Lung (tissue), 12 donors: ENCODE measurements around the gene VWCE. TPM values are rescaled to one million over a fixed set of nuclear protein-coding genes. Genes with fewer than 3 reads are reported as not detected.

Experiments
- ATAC-seq: fragments of 200-7000 bp; cut with Tn5 transposase; one replicate; pipeline ENCODE4 v1.9.1; 2020; ENCODE audit warnings: moderate number of reproducible peaks; ENCODE audit not compliant: insufficient read depth, low FRiP score
- DNase-seq, 3 donors: peaks; one replicate each; pipeline ENCODE4 v3.0.0-alpha.2; 2013 to 2017
- H3K27ac ChIP-seq, 2 donors: one replicate each; pipeline ENCODE4 v1.5.1; 2013; ENCODE audit warnings: mild to moderate bottlenecking in 2 of 2, moderate library complexity in 2 of 2, control low read depth in 1 of 2, inconsistent platforms in 1 of 2, low read depth in 1 of 2, low read length in 1 of 2
- H3K27me3 ChIP-seq, 3 donors: one replicate each; pipeline ENCODE4 v1.5.1; 2013; ENCODE audit warnings: low read length in 2 of 3; ENCODE audit not compliant: control insufficient read depth in 3 of 3, insufficient read depth in 3 of 3
- H3K36me3 ChIP-seq, 4 donors: one replicate each; pipeline ENCODE4 v1.5.1; 2013; ENCODE audit warnings: low read length in 4 of 4, mild to moderate bottlenecking in 1 of 4, moderate library complexity in 1 of 4; ENCODE audit not compliant: control insufficient read depth in 4 of 4, insufficient read depth in 4 of 4
- H3K4me1 ChIP-seq, 5 donors: one replicate each; pipeline ENCODE4 v1.5.1; 2013; ENCODE audit warnings: low read length in 5 of 5, mild to moderate bottlenecking in 2 of 5, moderate library complexity in 1 of 5; ENCODE audit not compliant: control insufficient read depth in 5 of 5, insufficient read depth in 5 of 5
- H3K4me3 ChIP-seq: one replicate; pipeline ENCODE4 v1.5.1; 2013; ENCODE audit warnings: mild to moderate bottlenecking, control low read depth, moderate library complexity
- H3K9ac ChIP-seq, 2 donors: one replicate each; pipeline ENCODE4 v1.5.1; 2013; ENCODE audit warnings: low read length in 2 of 2, control low read depth in 1 of 2; ENCODE audit not compliant: insufficient read depth in 1 of 2
- H3K9me3 ChIP-seq, 4 donors: one replicate each; pipeline ENCODE4 v1.5.1; 2013; ENCODE audit warnings: low read length in 3 of 4, mild to moderate bottlenecking in 1 of 4, moderate library complexity in 1 of 4; ENCODE audit not compliant: control insufficient read depth in 4 of 4, insufficient read depth in 3 of 4
- CTCF ChIP-seq: IDR thresholded peaks from 2 replicates; pipeline ENCODE4 v1.5.1; 2012; ENCODE audit warnings: mild to moderate bottlenecking; ENCODE audit errors: control extremely low read depth, extremely low read depth
- WGBS, 2 donors: extraction: QIAGEN DNeasy Blood & Tissue Kit; methylation state at CpG; one replicate each; pipeline ENCODE4 v1.1.7; 2013; 5-methylcytosine and 5-hydroxymethylcytosine counted together
- polyA plus RNA-seq, 2 donors: library from polyadenylated mRNA; stranded (reverse); fragments of 200-250 nt; gene quantifications; one replicate each; pipeline ENCODE4 v1.2.1, GENCODE V29; 2013
- total RNA-seq, 2 donors: library from RNA; depleted of rRNA in 1 of 2; stranded (reverse); fragments of >200 nt in 1 of 2; gene quantifications; one replicate each; pipeline ENCODE4 v1.2.1, GENCODE V29; 2014 to 2021
- donor health status: control.
- donor health status: control.
- donor health status: Bipolar disorder and iron deficiency.
- donor health status: healthy.
- donor health status: DM: yes; HTN: yes; CAD: no.

The VWCE gene
- total and polyA plus RNA-seq, 4 donors = 0.13 to 1.2 (median 0.60) TPM

DNA sequence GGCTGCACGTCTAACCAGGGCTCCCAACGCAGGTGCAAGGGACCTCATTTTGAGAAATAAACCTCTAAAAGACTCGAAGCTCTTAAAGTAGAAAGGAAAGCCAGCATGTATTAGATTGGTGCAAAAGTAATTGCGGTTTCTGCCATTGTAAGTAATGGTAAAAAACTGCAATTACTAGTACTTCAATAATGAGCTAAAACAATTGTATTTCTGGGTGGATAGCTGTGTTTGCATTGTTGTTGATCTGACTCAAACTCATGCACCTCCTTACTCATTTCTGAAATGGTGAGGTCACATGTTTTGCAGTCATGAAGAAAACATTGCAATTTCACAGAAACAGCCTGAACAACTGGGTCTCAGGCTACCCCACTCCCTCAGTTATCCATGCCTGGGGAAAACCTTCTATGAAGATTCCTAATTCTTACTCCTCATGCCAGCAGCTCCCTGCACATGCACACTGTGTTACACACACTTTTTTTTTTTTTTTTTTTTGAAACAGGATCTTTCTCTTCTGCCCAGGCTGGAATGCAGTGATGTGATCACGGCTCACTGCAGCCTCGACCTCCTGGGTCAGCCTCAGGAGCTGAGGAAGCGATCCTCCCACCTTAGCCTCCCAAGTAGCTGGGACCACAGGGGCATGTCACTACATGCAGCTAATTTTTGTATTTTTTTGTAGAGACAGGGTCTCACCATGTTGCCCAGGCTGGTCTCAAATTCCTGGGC is 24.6 kb downstream of the VWCE start:
- TF ChIP-seq CTCF = no peak
- H3K4me3 ChIP-seq = no peak overlapping the region
- no peak overlapping the region for H3K9ac ChIP-seq
- no peaks in the 10 kb centered on the region for H3K9me3 ChIP-seq
- no peak overlapping the region for H3K27ac ChIP-seq
- 90 to 91% methylated on average over 7 of the region's 7 CpGs for WGBS, 2 donors
- no peaks in the 10 kb centered on the region for H3K27me3 ChIP-seq
- ATAC-seq (no peak), DNase-seq (no peak)
- no peaks in the 10 kb centered on the region for H3K36me3 ChIP-seq
- H3K4me1 ChIP-seq = no peaks in the 10 kb centered on the region

DNA sequence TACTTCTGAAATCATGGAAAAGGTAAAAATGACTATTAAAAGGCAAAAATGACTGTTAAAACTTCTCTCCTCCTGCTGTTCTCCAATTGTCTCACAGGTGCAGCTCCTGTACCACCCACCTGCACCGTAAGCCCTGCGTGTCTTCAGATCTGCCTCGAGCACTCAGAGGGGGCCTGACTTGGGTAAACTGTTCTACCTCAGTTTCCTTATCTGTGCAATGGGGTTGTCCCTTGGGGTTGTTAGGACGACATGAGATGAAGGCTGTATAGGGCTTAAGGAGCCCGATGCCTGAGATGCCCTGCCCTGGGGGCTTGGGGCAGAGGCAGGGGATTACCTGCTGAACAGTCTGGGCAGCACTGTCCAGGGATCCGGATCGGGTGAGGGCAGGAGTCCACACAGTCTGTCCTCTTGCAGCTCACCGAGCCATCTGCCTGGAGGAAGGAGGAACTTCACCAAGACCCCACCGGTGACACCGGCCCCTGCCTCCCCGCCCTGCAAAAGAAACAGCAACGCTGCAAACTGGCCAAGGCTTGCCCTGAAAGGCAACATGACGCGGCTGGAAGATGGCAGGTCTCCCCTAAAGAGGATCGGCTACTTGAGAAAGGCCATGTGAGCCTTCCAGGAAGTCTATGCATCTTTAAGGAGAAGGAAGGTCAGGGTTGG is 26.4 kb downstream of the VWCE start:
- 92 to 95% methylated on average over 15 of the region's 15 CpGs for WGBS, 2 donors
- no peaks in the 10 kb centered on the region for H3K36me3 ChIP-seq
- ATAC-seq = no peak
- H3K4me3 ChIP-seq = no peak overlapping the region
- H3K27me3 ChIP-seq = no peaks in the 10 kb centered on the region
- TF ChIP-seq CTCF = no peak
- H3K27ac ChIP-seq = no peak overlapping the region
- no peak for DNase-seq
- no peaks in the 10 kb centered on the region for H3K4me1 ChIP-seq
- H3K9me3 ChIP-seq = no peaks in the 10 kb centered on the region
- no peak overlapping the region for H3K9ac ChIP-seq

- Histone ChIP-seq H3K27ac (no peak overlapping the region), H3K9me3 (no peaks in the 10 kb centered on the region), H3K9ac (no peak overlapping the region), H3K36me3 (no peaks in the 10 kb centered on the region), H3K4me1 (no peaks in the 10 kb centered on the region), H3K4me3 (no peak overlapping the region), H3K27me3 (no peaks in the 10 kb centered on the region)
- DNase-seq = no peak
- TF ChIP-seq CTCF = no peak
- ATAC-seq = no peak
- WGBS, 2 donors = 78 to 93% methylated on average over 6 of the region's 6 CpGs
These were observed 27.7 kb downstream of the VWCE start for GRCh38 chr11:61267437-61267841.
